ENCODE data around the gene MLKL.
"Not testable (repeated sequence)": the region's sequence is repeated elsewhere in the genome, so short reads cannot be mapped to it uniquely, and the experiment has no call there.

Gene MLKL

DNA sequence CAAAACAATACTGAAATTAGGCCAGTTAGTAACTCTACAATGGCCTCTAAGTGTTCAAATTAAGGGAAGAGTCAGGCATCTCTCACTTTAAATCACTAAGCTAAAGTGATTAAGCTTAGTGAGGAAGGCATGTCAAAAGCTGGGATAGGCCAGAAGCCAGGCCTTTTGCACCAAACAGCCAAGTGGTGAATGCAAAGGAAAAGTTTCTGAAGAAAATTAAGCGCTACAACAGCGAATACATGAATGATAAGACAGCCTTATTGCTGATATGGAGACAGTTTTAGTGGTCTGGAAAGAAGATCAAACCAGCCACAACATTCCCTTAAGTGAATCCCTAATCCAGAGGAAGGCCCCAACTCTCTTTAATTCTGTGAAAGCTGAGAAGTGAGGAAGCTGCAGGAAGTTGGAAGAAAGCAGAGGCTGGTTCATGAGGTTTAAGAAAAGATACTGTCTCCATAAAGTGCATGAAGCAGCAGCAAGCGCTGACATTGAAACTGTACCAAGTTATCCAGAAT, 46.1 kb downstream of the MLKL start:
- Histone ChIP-seq H3K4me1 (ENCODE audit: control insufficient read depth in 1 of 2, insufficient read depth in 1 of 2, low read depth in 1 of 2, low read length in 1 of 2) (peaks cover 8 to 10% of the 10 kb centered on the region in 2 experiments), H3K4me3 (ENCODE audit: low read depth in 1 of 2, low read length in 1 of 2) (no peak overlapping the region), H3K27ac (peak overlapping the region; percentile 20), H3K27me3 (no peaks in the 10 kb centered on the region), H3K9me3 (no peaks in the 10 kb centered on the region), H3K36me3 (peaks cover 38% of the 10 kb centered on the region)
- TF ChIP-seq, protein P1, sequence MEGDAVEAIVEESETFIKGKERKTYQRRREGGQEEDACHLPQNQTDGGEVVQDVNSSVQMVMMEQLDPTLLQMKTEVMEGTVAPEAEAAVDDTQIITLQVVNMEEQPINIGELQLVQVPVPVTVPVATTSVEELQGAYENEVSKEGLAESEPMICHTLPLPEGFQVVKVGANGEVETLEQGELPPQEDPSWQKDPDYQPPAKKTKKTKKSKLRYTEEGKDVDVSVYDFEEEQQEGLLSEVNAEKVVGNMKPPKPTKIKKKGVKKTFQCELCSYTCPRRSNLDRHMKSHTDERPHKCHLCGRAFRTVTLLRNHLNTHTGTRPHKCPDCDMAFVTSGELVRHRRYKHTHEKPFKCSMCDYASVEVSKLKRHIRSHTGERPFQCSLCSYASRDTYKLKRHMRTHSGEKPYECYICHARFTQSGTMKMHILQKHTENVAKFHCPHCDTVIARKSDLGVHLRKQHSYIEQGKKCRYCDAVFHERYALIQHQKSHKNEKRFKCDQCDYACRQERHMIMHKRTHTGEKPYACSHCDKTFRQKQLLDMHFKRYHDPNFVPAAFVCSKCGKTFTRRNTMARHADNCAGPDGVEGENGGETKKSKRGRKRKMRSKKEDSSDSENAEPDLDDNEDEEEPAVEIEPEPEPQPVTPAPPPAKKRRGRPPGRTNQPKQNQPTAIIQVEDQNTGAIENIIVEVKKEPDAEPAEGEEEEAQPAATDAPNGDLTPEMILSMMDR (IDR thresholded peaks at IDR 0.05): no peak

DNA sequence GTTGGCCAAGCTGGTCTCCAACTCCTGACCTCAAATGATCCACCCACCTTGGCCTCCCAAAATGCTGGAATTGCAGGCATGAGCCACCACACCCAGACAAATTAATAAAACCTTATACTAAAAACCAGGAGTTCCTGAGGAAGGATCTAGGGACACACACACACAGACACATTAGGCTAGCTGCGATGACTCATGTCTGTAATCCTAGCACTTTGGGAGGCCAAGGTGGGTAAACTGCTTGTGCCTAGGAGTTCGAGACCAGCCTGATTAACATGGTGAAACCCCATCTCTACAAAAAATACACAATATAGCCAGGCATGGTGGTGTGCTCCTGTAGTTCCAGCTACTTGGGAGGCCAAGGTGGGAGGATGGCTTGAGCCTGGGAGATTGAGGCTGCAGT, 47.8 kb downstream of the MLKL start:
- H3K9me3 ChIP-seq; H3K27me3 ChIP-seq; H3K4me3 ChIP-seq (ENCODE audit: low read depth in 1 of 2, low read length in 1 of 2); H3K4me1 ChIP-seq (ENCODE audit: control insufficient read depth in 1 of 2, insufficient read depth in 1 of 2, low read depth in 1 of 2, low read length in 1 of 2); H3K27ac ChIP-seq: not testable (repeated sequence)
- H3K36me3 ChIP-seq: peaks cover 41% of the 10 kb centered on the region

DNA sequence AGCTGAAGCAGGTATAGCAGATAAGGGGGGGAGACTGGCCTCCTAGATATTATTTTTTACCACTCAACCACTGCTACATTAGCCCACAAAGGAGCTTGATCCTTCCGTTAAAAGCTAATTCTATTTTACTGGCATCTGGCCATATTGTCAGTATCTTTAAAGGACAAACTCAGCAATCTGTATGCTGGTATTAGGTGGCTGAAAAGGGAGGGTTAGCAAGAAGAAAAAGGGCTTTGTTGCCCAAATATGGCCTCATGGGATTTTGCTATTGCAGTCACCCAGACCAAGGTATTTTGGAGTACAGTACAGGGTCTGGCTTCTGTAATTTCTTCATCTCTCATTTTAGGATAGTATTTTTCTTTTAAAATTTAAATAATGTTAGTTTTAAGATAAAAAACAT, 48.4 kb downstream of the MLKL start:
- TF ChIP-seq, protein P1 (IDR thresholded peaks at IDR 0.05): no peak
- Histone ChIP-seq H3K4me3 (ENCODE audit: low read depth in 1 of 2, low read length in 1 of 2) (no peak overlapping the region), H3K27ac (no peak overlapping the region), H3K27me3 (no peaks in the 10 kb centered on the region), H3K36me3 (peaks cover 48% of the 10 kb centered on the region), H3K9me3 (no peaks in the 10 kb centered on the region), H3K4me1 (ENCODE audit: control insufficient read depth in 1 of 2, insufficient read depth in 1 of 2, low read depth in 1 of 2, low read length in 1 of 2) (no peaks in the 10 kb centered on the region)

DNA sequence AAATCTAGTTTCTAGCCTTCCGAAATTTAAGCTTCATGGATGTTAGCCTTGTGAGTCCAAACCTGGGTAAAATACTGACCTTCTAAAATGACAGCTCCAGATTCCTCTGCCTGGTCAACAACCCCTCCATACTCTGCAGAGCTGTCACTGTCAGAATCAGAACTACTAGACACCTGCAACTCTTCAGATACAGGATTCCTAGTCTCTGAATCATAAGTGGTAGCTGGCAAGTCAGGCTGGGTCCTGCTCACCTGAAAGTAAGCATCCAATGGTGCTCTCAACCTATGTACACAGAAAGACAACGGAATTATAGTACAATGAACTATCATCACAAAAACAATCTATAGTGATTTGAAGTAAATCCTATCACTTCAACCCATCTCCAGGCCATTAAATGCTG, 48.8 kb downstream of the MLKL start:
- no peak overlapping the region for H3K4me3 ChIP-seq (ENCODE audit: low read depth in 1 of 2, low read length in 1 of 2)
- H3K27me3 ChIP-seq: no peaks in the 10 kb centered on the region
- no peaks in the 10 kb centered on the region for H3K9me3 ChIP-seq
- TF ChIP-seq, protein P1 (IDR thresholded peaks at IDR 0.05): no peak
- H3K36me3 ChIP-seq: peaks cover 52% of the 10 kb centered on the region
- H3K27ac ChIP-seq: no peak overlapping the region
- no peaks in the 10 kb centered on the region for H3K4me1 ChIP-seq (ENCODE audit: control insufficient read depth in 1 of 2, insufficient read depth in 1 of 2, low read depth in 1 of 2, low read length in 1 of 2)

DNA sequence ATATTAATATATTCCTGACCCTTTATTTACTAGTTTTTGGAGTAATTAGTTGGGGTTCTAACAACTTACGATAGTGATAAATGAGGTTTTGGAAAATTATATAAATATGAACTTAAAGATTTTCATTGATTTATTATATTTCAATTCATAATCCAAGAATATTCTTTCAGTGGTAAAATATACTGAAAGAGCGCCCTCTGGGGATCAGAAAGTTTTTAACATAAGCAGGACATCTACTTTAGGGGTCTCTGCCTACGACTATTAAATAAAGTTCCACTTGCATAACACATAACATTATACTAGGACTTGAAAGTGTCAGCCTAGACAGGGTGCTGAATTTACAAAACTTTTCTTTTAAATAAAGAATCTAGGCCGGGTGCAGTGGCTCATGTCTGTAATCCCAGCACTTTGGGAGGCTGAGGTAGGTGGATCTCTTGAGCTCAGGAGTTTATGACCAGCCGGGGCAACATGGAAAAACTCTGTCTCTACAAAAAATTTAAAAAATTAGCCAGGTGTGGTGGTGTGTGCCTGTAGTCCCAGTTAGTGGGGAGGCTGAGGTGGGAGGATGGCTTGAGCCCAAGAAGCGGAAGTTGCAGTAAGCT, 49.6 kb downstream of the MLKL start:
- Histone ChIP-seq H3K9me3 (no peaks in the 10 kb centered on the region), H3K27me3 (no peaks in the 10 kb centered on the region), H3K4me1 (ENCODE audit: control insufficient read depth in 1 of 2, insufficient read depth in 1 of 2, low read depth in 1 of 2, low read length in 1 of 2) (no peaks in the 10 kb centered on the region), H3K36me3 (peaks cover 60% of the 10 kb centered on the region), H3K4me3 (ENCODE audit: low read depth in 1 of 2, low read length in 1 of 2) (no peak overlapping the region), H3K27ac (no peak overlapping the region)
- TF ChIP-seq, protein P1 (IDR thresholded peaks at IDR 0.05): no peak

DNA sequence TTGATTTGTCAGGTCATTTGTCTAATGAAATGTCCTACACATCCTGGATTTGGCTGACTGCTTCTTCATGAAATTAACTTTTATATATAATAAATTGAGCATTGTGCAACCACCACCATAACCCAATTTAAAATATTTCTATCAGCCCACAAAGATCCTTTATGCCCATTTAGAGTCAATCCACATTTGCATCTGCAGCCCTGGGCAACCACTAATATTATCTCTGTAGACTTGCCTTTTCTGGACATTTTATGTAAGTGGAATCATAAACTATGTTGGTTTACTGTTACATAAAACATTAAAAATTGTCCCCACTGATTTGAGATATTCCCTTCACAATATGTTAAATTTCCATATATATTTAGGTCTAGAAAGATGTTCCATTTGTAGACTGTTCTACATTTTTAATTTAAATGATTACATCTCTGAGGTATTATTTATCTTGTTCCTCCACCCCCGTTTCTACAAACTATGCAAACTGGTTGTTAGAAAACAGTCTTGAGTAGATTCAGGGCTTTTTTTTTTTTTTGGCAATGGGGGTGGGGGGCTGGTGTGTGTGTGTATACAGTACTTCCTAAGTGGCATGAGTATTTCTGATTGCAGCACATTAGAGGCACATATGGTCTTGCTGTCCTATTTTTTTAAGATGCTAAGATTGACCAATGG, 50.7 kb downstream of the MLKL start:
- Histone ChIP-seq H3K36me3 (peaks cover 64% of the 10 kb centered on the region), H3K4me3 (ENCODE audit: low read depth in 1 of 2, low read length in 1 of 2) (no peak overlapping the region), H3K9me3 (no peaks in the 10 kb centered on the region), H3K4me1 (ENCODE audit: control insufficient read depth in 1 of 2, insufficient read depth in 1 of 2, low read depth in 1 of 2, low read length in 1 of 2) (no peaks in the 10 kb centered on the region), H3K27me3 (no peaks in the 10 kb centered on the region), H3K27ac (no peak overlapping the region)
- TF ChIP-seq, protein P1 (IDR thresholded peaks at IDR 0.05): no peak
